ENCODE measurements around the gene MIPEP. TPM values are rescaled to one million over a fixed set of nuclear protein-coding genes. Genes with fewer than 3 reads are reported as not detected.

MIPEP gene
- total RNA-seq, 6 donors from 2014 or later, result 14.5 to 29.3 (median 19.1) TPM

DNA sequence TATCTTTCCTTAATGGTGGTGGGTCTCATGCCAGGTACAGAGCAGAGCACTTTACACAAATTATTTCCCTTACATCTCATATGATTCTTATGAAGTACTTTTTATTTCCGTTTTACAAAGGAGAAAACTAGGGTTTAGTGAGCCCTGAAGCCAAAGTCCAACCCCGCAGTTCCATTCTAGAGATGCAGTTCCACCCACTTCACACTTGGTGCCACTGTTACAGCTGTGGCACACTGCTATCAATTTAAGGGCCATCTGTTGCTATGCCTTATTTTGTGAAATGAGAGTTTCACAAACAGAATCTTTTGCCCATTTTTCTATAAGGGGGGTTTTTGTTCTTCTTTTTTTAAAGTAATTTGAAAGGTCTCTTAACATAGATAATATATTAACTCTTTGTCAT, 12.9 kb downstream of the MIPEP start:
- Histone ChIP-seq H3K27ac (no peak overlapping the region), H3K4me1 (no peaks in the 10 kb centered on the region), H3K9me3 (no peaks in the 10 kb centered on the region), H3K27me3 (no peaks in the 10 kb centered on the region), H3K36me3 (peaks cover 0 to 11% (median 2%) of the 10 kb centered on the region in 4 donors), H3K4me3 (no peak overlapping the region)
- 76 to 80% methylated on average over 2 of the region's 2 CpGs for WGBS, 2 donors
- ATAC-seq (ENCODE audit: low FRiP score in 2 of 2), result no peak
- TF ChIP-seq POLR2A (IDR thresholded peaks at IDR 0.05), result no peak
- TF ChIP-seq, protein P1, sequence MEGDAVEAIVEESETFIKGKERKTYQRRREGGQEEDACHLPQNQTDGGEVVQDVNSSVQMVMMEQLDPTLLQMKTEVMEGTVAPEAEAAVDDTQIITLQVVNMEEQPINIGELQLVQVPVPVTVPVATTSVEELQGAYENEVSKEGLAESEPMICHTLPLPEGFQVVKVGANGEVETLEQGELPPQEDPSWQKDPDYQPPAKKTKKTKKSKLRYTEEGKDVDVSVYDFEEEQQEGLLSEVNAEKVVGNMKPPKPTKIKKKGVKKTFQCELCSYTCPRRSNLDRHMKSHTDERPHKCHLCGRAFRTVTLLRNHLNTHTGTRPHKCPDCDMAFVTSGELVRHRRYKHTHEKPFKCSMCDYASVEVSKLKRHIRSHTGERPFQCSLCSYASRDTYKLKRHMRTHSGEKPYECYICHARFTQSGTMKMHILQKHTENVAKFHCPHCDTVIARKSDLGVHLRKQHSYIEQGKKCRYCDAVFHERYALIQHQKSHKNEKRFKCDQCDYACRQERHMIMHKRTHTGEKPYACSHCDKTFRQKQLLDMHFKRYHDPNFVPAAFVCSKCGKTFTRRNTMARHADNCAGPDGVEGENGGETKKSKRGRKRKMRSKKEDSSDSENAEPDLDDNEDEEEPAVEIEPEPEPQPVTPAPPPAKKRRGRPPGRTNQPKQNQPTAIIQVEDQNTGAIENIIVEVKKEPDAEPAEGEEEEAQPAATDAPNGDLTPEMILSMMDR (IDR thresholded peaks at IDR 0.05), result peak in 1 of 6 experiments; percentile 6
- TF ChIP-seq EP300 (IDR thresholded peaks at IDR 0.05), result no peak
- no peak for TF ChIP-seq POLR2AphosphoS5 (IDR thresholded peaks at IDR 0.05)
- no peak for DNase-seq

DNA sequence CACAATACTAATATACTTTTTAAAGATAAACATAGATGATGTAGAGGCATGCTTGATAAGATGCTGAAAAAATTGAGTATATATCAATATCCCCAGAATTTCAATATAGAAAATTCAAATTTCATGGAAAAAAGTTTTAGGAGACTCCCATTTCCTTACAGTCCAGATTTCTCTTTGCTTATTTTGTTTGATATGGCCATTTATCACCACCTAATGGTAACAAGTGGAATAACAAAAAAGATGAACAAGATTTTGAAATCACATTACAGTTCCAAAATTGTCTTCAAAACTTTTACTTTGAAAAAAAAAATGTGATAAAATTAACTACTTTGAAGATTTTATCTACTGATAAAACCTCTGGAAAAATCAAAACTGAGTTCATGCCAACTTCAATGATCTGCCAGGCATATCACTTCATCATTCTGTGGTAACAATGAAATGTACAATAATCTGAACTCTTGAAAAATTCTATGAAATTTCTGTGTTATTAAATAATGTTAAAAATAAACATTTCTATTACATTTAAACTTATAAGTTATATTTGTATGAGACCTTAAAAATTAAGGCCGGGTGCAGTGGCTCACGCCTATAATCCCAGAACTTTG, 17.5 kb downstream of the MIPEP start:
- WGBS, 2 donors, result 90 to 96% methylated on average over 2 of the region's 2 CpGs
- H3K36me3 ChIP-seq, result no peaks in the 10 kb centered on the region
- DNase-seq (no peak), ATAC-seq (ENCODE audit: low FRiP score in 2 of 2) (no peak)
- TF ChIP-seq, protein P1 (IDR thresholded peaks at IDR 0.05), result peak; percentile 32 to 67 (median 61)
- TF ChIP-seq POLR2AphosphoS5 (IDR thresholded peaks at IDR 0.05), result no peak
- H3K27ac ChIP-seq, result no peak overlapping the region
- H3K9me3 ChIP-seq, result no peaks in the 10 kb centered on the region
- no peak overlapping the region for H3K4me3 ChIP-seq
- H3K27me3 ChIP-seq, result no peaks in the 10 kb centered on the region
- peaks cover 6 to 16% (median 13%) of the 10 kb centered on the region in 4 donors for H3K4me1 ChIP-seq

DNA sequence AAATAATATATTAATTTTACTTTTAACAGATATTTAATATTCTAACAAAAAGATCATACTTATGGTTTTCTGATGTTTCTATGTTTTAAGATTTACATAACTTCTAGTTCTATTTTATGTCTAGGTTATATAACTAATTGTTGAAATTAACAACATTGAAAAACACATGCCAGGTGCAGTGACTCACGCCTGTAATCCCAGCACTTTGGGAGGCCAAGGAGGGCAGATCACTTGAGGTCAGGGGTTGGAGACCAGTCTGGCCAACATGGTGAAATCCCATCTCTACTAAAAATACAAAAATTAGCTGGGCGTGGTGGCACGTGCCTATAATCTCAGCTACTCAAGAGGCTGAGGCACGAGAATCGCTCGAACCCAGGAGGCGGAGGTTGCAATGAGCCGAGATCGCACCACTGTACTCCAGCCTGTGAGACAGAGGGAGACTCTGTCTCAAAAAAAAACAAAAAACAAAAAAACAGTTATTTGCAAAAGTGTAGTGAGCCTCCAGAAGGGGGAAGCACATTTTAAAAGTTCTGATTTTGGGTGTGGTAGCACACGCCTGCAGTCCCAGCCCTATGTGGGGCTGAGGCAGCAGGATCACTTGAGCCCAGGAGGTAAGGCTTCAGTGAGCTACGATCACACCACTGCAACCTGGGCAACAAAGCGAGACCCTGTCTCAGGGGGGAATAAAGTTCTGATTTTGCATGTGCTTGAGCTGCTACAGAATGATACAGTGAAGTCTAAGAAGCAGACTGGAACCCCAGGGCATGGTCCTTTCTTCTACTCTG, 18.7 kb downstream of the MIPEP start:
- Histone ChIP-seq H3K27ac (peak overlapping the region in 1 of 4 donors; percentile 14), H3K4me1 (peaks cover 6 to 19% (median 15%) of the 10 kb centered on the region in 4 donors), H3K27me3 (no peaks in the 10 kb centered on the region), H3K4me3 (no peak overlapping the region), H3K36me3 (no peaks in the 10 kb centered on the region), H3K9me3 (no peaks in the 10 kb centered on the region)
- TF ChIP-seq EP300 (IDR thresholded peaks at IDR 0.05) (no peak), POLR2A (IDR thresholded peaks at IDR 0.05) (no peak)
- ATAC-seq (ENCODE audit: low FRiP score in 2 of 2) (no peak), DNase-seq (no peak)
- 74 to 86% methylated on average over 12 of the region's 12 CpGs for WGBS, 2 donors

DNA sequence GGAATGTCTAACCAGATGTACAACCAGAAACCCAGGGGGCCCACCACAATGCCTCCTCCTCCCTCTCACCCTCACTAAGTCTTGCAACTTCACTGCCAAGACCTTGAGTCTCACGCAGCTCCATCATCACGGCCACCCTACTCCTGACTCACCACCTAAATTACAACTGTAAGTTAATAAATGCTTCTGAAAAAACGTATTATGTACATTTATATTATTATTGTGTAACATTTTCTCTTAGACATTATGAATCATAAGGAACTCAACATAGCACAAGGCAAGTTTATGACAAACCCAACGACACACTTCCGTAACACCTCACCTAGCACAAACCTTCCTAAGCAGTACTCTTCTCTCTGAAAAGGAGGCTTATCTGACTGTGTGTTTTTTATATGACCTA, 20.7 kb downstream of the MIPEP start:
- no peak for DNase-seq
- WGBS, 2 donors, result 70 to 85% methylated on average over 5 of the region's 5 CpGs
- no peak for TF ChIP-seq EP300 (IDR thresholded peaks at IDR 0.05)
- TF ChIP-seq POLR2A (IDR thresholded peaks at IDR 0.05), result no peak
- TF ChIP-seq POLR2AphosphoS5 (IDR thresholded peaks at IDR 0.05), result no peak
- TF ChIP-seq, protein P1 (IDR thresholded peaks at IDR 0.05), result no peak

DNA sequence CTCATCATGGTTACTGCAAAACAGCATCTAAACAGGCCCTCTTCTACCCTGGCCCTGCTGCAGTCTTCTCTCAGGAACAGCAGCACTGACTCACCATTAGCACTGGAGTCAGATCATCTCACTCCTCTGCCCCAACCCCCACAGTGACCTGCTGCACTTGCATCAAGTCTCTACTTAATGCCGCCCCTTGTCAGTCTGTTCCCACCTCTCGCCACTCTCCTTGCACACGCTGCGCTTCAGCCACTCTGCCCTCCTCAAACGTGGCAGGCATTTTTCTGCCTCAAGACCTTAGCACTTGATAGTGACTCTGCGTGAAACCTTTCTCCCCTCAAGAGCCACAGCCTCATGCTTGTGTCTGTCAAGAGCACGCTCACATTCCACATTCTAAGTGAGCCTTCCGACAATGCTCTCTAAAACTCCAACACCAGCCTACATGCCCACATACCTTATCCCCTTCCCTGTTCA, 22.1 kb downstream of the MIPEP start:
- ATAC-seq (ENCODE audit: low FRiP score in 2 of 2) (peak; percentile 28 to 72), DNase-seq (peak in 1 of 2 donors; percentile 46)
- H3K9me3 ChIP-seq, result no peaks in the 10 kb centered on the region
- H3K4me1 ChIP-seq, result peaks cover 6 to 19% (median 15%) of the 10 kb centered on the region in 4 donors
- WGBS, 2 donors, result 70 to 71% methylated on average over 8 of the region's 8 CpGs
- H3K36me3 ChIP-seq, result no peaks in the 10 kb centered on the region
- TF ChIP-seq, protein P1 (IDR thresholded peaks at IDR 0.05), result no peak
- TF ChIP-seq POLR2AphosphoS5 (IDR thresholded peaks at IDR 0.05), result peak in 1 of 2 donors; percentile 10
- peak overlapping the region in 1 of 4 donors; percentile 35 for H3K27ac ChIP-seq
- H3K27me3 ChIP-seq, result no peaks in the 10 kb centered on the region
- no peak overlapping the region for H3K4me3 ChIP-seq

More for the DNA sequence above, 20.7 kb downstream of the MIPEP start:
- Histone ChIP-seq H3K4me3 (no peak overlapping the region), H3K36me3 (no peaks in the 10 kb centered on the region), H3K27me3 (no peaks in the 10 kb centered on the region), H3K9me3 (no peaks in the 10 kb centered on the region), H3K27ac (no peak overlapping the region), H3K4me1 (peaks cover 6 to 19% (median 15%) of the 10 kb centered on the region in 4 donors)
- ATAC-seq (ENCODE audit: low FRiP score in 2 of 2), result no peak
